Cardiac septum (tissue), 1 donor: Measurements from ENCODE around the gene IFI44L. TPM values are rescaled to one million over a fixed set of nuclear protein-coding genes. Genes with fewer than 3 reads are reported as not detected.

Experiments
- DNase-seq: peaks from one replicate; pipeline ENCODE4 v3.0.0-alpha.2; 2020; ENCODE audit warnings: low spot score
- intact Hi-C: fragments of 100-400 bp; cut with DNase I; formaldehyde crosslinking; loops from one replicate; pipeline ENCODE4 v1.14.0; 2022
- total RNA-seq: library from RNA; stranded (reverse); fragmentation: NEBNext Ultra II Directional; extraction: Animal tissue kit (Norgen Biotek cat#: 25700); gene quantifications from one replicate; pipeline ENCODE4 v1.2.1, GENCODE V29; 2021
- donor health status: DM: no; HTN: no; CAD: no.

The IFI44L gene
- total RNA-seq, 1 donor from 2014 or later = 8.5 TPM

GRCh38 chr1:78678324-78678723, 58.1 kb downstream of the IFI44L start:
- intact Hi-C loops = loop anchor here (1.0 to 5.0 kb wide), 3 partner anchors 62 to 546 kb away; no protein-coding TSS in a partner anchor
- no peak for DNase-seq

DNA sequence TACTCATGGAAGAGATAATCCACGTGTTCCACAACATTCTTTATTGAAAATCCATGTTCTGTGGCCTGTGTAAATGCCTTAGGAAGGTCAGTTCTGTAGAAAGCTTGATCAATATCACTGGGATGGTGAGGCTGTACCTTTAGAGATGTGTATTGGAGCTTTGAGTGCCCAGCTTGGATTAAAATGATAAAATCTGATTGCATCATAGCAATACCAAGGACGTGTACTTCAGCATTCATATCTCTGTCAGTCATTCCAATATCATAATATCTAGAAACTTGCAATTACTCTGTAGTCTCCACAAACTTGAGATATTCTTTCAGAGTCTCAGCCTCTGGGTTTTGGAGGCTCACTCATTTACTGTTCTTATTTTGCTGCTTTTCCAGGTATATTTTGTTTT, 61.0 kb downstream of the IFI44L start:
- DNase-seq = no peak

DNA sequence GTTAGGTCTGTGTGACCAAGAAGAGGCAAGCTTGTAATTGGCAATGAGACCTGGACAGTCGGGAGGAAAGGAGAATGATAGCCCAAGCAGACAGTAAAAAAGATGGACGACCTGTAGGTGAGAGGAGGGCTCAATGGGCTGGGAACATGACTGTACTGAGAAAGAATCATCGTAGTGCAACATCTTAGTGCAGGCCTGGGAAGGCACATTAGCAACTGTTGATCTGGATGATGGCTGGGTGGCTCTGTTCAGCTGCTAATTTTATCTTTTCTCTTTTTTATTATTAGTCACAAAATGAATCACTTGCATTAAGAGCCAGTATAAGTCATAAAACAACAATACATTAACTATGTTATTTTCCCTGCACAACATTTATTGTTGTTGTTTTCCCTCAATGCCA, 62.2 kb downstream of the IFI44L start:
- DNase-seq = no peak
- intact Hi-C loops = no loop called here

More for the DNA sequence above, 61.0 kb downstream of the IFI44L start:
- intact Hi-C loops = no loop called here

- DNase-seq = no peak
- intact Hi-C loops = no loop called here
These were observed 62.8 kb downstream of the IFI44L start for GRCh38 chr1:78683079-78683478.

DNA sequence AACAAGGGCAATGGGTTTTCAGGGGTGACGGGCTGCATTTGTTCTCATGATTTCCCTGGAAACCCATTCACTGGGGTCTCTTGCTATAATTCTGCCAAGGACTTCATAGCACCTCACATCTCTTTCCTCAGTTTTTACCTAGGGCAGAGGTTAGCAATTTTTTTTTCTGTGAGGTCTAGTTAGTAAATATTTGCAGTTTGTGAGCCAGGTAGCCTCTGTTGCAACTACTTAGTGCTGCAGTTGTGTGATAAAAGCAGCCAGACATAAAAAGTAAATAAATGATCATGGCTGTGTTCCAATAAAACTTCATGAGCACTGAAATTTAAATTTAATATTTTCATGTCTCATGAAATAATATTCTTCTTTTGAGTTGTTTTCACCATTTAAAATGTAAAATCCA, 67.1 kb downstream of the IFI44L start:
- intact Hi-C loops = no loop called here
- DNase-seq = no peak

- intact Hi-C loops = no loop called here
These were observed 67.7 kb downstream of the IFI44L start for GRCh38 chr1:78687914-78688313.

DNA sequence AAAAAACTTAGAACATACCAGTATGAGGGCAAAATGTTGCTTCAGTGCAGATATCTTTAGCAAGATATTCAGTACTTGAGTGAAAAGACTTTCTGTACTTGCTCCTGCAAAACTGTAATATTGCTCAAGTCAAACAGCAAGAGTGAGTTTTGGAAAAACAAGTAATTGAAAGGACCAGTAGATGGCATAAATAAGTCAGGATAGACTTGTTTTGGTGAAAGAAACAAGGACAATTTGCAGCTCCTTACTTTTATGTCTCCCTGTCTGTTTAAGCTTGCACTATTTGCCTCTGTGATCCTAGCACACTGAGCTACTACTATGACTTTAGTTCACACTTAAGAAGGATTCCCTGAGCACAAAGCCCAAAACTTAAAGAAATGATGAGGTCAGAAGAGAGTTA, 68.4 kb downstream of the IFI44L start:
- DNase-seq = no peak
- intact Hi-C loops = no loop called here

More at GRCh38 chr1:78687914-78688313, 67.7 kb downstream of the IFI44L start:
- no peak for DNase-seq

- DNase-seq = no peak
- intact Hi-C loops = no loop called here
These were observed 70.3 kb downstream of the IFI44L start for GRCh38 chr1:78690516-78690915.

GRCh38 chr1:78691995-78692747, 71.9 kb downstream of the IFI44L start:
- intact Hi-C loops = no loop called here
- no peak for DNase-seq

Other genes with a start within 250 kb of the IFI44L start
- gene PTGFR, start 129.5 kb upstream of the IFI44L start, total RNA-seq = 2.0 TPM
- 8.2 TPM for gene IFI44, start 29.4 kb downstream of the IFI44L start, total RNA-seq